IMR-90 (cell line): ENCODE measurements around the gene MBIP. TPM values are rescaled to one million over a fixed set of nuclear protein-coding genes. Genes with fewer than 3 reads are reported as not detected.

Experiments
- ATAC-seq: fragments of 200-7000 bp; cut with Tn5 transposase; 2 replicates; pipeline ENCODE4 v1.9.1; 2020; ENCODE audit warnings: low read depth, mild to moderate bottlenecking, moderate library complexity
- BruUV-seq: library from RNA; stranded (reverse); fragments of 400-500 nt; replicated peaks from 2 replicates; lab custom pipeline; 2021; lab: Mats Ljungman, UMichigan
- CTCF ChIA-PET: fragments of 300-600 bp; formaldehyde crosslinking; extraction: SDS; loops from one replicate; lab custom pipeline; 2021; ENCODE audit warnings: antibody characterized with exemption; lab: Yijun Ruan, JAX
- POLR2A ChIA-PET: fragments of 300-600 bp; sonication (Branson Sonifier 250); formaldehyde crosslinking; loops from one replicate; lab custom pipeline; 2022; ENCODE audit warnings: antibody characterized with exemption; ENCODE audit not compliant: unreplicated experiment; lab: Charles Lee
- DNase-seq: peaks from one replicate; pipeline ENCODE4 v3.0.0; 2013
- H2AFZ ChIP-seq: replicated peaks from 2 replicates; pipeline ENCODE3; 2013; ENCODE audit warnings: low read length, mild to moderate bottlenecking; ENCODE audit not compliant: poor library complexity
- H2AK5ac ChIP-seq: 2 replicates; pipeline ENCODE4 v1.6.1; 2013; ENCODE audit warnings: low read depth, low read length, inconsistent platforms
- H2AK9ac ChIP-seq: replicated peaks from 2 replicates; pipeline ENCODE3; 2013; ENCODE audit warnings: mild to moderate bottlenecking, low read depth, low read length, moderate library complexity; ENCODE audit not compliant: poor library complexity
- H2BK120ac ChIP-seq: 2 replicates; pipeline ENCODE4 v1.6.1; 2013; ENCODE audit warnings: low read depth, low read length, inconsistent platforms
- H2BK15ac ChIP-seq: 3 replicates; pipeline ENCODE4 v1.6.1; 2013; ENCODE audit warnings: low read depth, low read length, inconsistent platforms
- H2BK20ac ChIP-seq: 2 replicates; pipeline ENCODE4 v1.6.1; 2013; ENCODE audit warnings: low read depth, mild to moderate bottlenecking, inconsistent platforms, low read length, moderate library complexity
- H2BK5ac ChIP-seq: 2 replicates; pipeline ENCODE4 v1.6.1; 2013; ENCODE audit warnings: mild to moderate bottlenecking, low read depth, low read length, inconsistent platforms; ENCODE audit not compliant: poor library complexity, severe bottlenecking
- H3K14ac ChIP-seq: replicated peaks from 2 replicates; pipeline ENCODE4 v1.6.1; 2013; ENCODE audit warnings: low read depth, low read length, inconsistent platforms
- H3K18ac ChIP-seq: 2 replicates; pipeline ENCODE4 v1.6.1; 2013; ENCODE audit warnings: low read depth, low read length, control low read depth
- H3K23ac ChIP-seq: 2 replicates; pipeline ENCODE4 v1.6.1; 2013; ENCODE audit warnings: low read depth, low read length, inconsistent platforms
- H3K27ac ChIP-seq: 2 replicates; pipeline ENCODE4 v1.5.1; 2013; ENCODE audit warnings: mild to moderate bottlenecking, control low read depth, low read length; ENCODE audit not compliant: insufficient read depth
- H3K27me3 ChIP-seq: 2 replicates; pipeline ENCODE4 v1.6.1; 2013; ENCODE audit warnings: low read length; ENCODE audit not compliant: control insufficient read depth, insufficient read depth
- H3K36me3 ChIP-seq: 2 replicates; pipeline ENCODE4 v1.6.1; 2013; ENCODE audit warnings: low read length, mixed read lengths; ENCODE audit not compliant: control insufficient read depth, insufficient read depth
- H3K4ac ChIP-seq: 2 replicates; pipeline ENCODE4 v1.6.1; 2013; ENCODE audit warnings: low read depth, low read length, inconsistent platforms
- H3K4me1 ChIP-seq: 2 replicates; pipeline ENCODE4 v1.6.1; 2013; ENCODE audit warnings: low read length, mixed read lengths; ENCODE audit not compliant: control insufficient read depth, insufficient read depth
- H3K4me2 ChIP-seq: 2 replicates; pipeline ENCODE4 v1.6.1; 2013; ENCODE audit warnings: low read depth, mild to moderate bottlenecking, control low read depth, low read length, moderate library complexity
- H3K4me3 ChIP-seq: 2 replicates; pipeline ENCODE4 v1.5.1; 2013; ENCODE audit warnings: low read depth, mild to moderate bottlenecking, control low read depth, low read length, moderate library complexity; ENCODE audit not compliant: insufficient read depth
- H3K56ac ChIP-seq: 2 replicates; pipeline ENCODE4 v1.6.1; 2013; ENCODE audit warnings: low read length, inconsistent platforms; ENCODE audit not compliant: insufficient read depth; ENCODE audit errors: extremely low read depth
- H3K79me1 ChIP-seq, 2 experiments: 2 replicates each; pipeline ENCODE4 v1.6.1; 2013; ENCODE audit warnings: low read length in 2 of 2, inconsistent platforms in 1 of 2, low read depth in 1 of 2
- H3K9ac ChIP-seq: 2 replicates; pipeline ENCODE4 v1.6.1; 2013; ENCODE audit warnings: low read depth, low read length, control low read depth
- H3K9me1 ChIP-seq: 2 replicates; pipeline ENCODE4 v1.6.1; 2013; ENCODE audit warnings: low read length, inconsistent platforms; ENCODE audit not compliant: insufficient read depth
- H3K9me3 ChIP-seq: 2 replicates; pipeline ENCODE4 v1.6.1; 2013; ENCODE audit warnings: low read length; ENCODE audit not compliant: control insufficient read depth, insufficient read depth
- H4K20me1 ChIP-seq: 2 replicates; pipeline ENCODE4 v1.6.1; 2013; ENCODE audit warnings: low read length, inconsistent platforms; ENCODE audit not compliant: insufficient read depth
- H4K5ac ChIP-seq: 2 replicates; pipeline ENCODE4 v1.6.1; 2013; ENCODE audit warnings: mild to moderate bottlenecking, low read depth, low read length, control low read depth
- H4K8ac ChIP-seq, 2 experiments: 2 replicates each; pipeline ENCODE4 v1.6.1; 2013; ENCODE audit warnings: low read depth in 2 of 2, low read length in 2 of 2, control low read depth in 1 of 2, inconsistent platforms in 1 of 2
- H4K91ac ChIP-seq: 2 replicates; pipeline ENCODE4 v1.6.1; 2013; ENCODE audit warnings: low read depth, low read length, inconsistent platforms; ENCODE audit not compliant: insufficient read depth
- BHLHE40 ChIP-seq: fragments of 150-350 bp; IDR thresholded peaks from 2 replicates; pipeline ENCODE4 v1.6.1; 2016; ENCODE audit warnings: mild to moderate bottlenecking, low read depth, low read length
- CEBPB ChIP-seq: IDR thresholded peaks from 2 replicates; pipeline ENCODE4 v1.6.1; 2012; ENCODE audit warnings: low read depth, low read length, improper control_type of control experiment
- CHD1 ChIP-seq: IDR thresholded peaks from 2 replicates; pipeline ENCODE4 v1.6.1; 2012; ENCODE audit warnings: low read depth, low read length, improper control_type of control experiment
- FOS ChIP-seq: fragments of 150-350 bp; IDR thresholded peaks from 2 replicates; pipeline ENCODE4 v1.6.1; 2016; ENCODE audit warnings: low read depth, low read length
- MAFK ChIP-seq: IDR thresholded peaks from 2 replicates; pipeline ENCODE4 v1.6.1; 2012; ENCODE audit warnings: low read depth, low read length, improper control_type of control experiment
- MAZ ChIP-seq: IDR thresholded peaks from 2 replicates; pipeline ENCODE4 v1.6.1; 2012; ENCODE audit warnings: low read depth, mild to moderate bottlenecking, low read length, improper control_type of control experiment, moderate library complexity, borderline replicate concordance
- MXI1 ChIP-seq: IDR thresholded peaks from 2 replicates; pipeline ENCODE4 v1.6.1; 2012; ENCODE audit warnings: low read depth, mild to moderate bottlenecking, low read length, moderate library complexity, borderline replicate concordance
- NFE2L2 ChIP-seq: fragments of 150-350 bp; IDR thresholded peaks from 2 replicates; pipeline ENCODE4 v1.6.1; 2016; ENCODE audit warnings: low read depth, mild to moderate bottlenecking, low read length
- POLR2A ChIP-seq: IDR thresholded peaks from 2 replicates; pipeline ENCODE4 v1.6.1; 2012; ENCODE audit warnings: mild to moderate bottlenecking, low read depth, low read length
- RAD21 ChIP-seq: IDR thresholded peaks from 2 replicates; pipeline ENCODE4 v1.6.1; 2012; ENCODE audit warnings: low read length, improper control_type of control experiment
- RCOR1 ChIP-seq: IDR thresholded peaks from 2 replicates; pipeline ENCODE4 v1.6.1; 2012; ENCODE audit warnings: mild to moderate bottlenecking, low read length, improper control_type of control experiment; ENCODE audit not compliant: insufficient replicate concordance
- RFX5 ChIP-seq: IDR thresholded peaks from 2 replicates; pipeline ENCODE4 v1.8.0; 2012; ENCODE audit warnings: low read depth, mild to moderate bottlenecking, low read length, moderate library complexity
- SMC3 ChIP-seq: fragments of 150-350 bp; IDR thresholded peaks from 2 replicates; pipeline ENCODE4 v1.6.1; 2016; ENCODE audit warnings: low read depth, mild to moderate bottlenecking, antibody characterized with exemption, low read length, moderate library complexity
- WGBS, 2 experiments: methylation state at CpG; one replicate each; pipeline versions ENCODE4 v1.1.5 to v1.1.7; 2013; ENCODE audit warnings: missing lambda C conversion rate in 2 of 2; ENCODE audit not compliant: insufficient read length in 1 of 2; ENCODE audit errors: extremely low coverage in 2 of 2; 5-methylcytosine and 5-hydroxymethylcytosine counted together
- dilution Hi-C: fragments of 300-500 bp; cut with HindIII; formaldehyde crosslinking; loops from one replicate; pipeline ENCODE4 v1.14.3; 2018; ENCODE audit warnings: low sequenced_read_pairs; ENCODE audit not compliant: unreplicated experiment
- in situ Hi-C: fragments of 300-500 bp; cut with MboI; formaldehyde crosslinking; loops from 3 replicates; pipeline ENCODE4 v1.14.3; 2019; ENCODE audit warnings: low sequenced_read_pairs, inconsistent platforms, mixed read lengths
- intact Hi-C: fragments of 100-400 bp; cut with micrococcal nuclease; formaldehyde crosslinking; loops from 2 replicates; pipeline ENCODE4 v1.10.0; 2022
- polyA plus RNA-seq, 3 experiments: library from polyadenylated mRNA; depleted of rRNA; stranded (reverse); fragments of >200 nt; gene quantifications; 2 replicates each; pipeline ENCODE4 v1.2.3, GENCODE V29; 2012; ENCODE audit warnings: low replicate concordance in 1 of 3
- total RNA-seq: library from RNA; depleted of rRNA; stranded (reverse); fragments of >200 nt; gene quantifications from 2 replicates; pipeline ENCODE4 v1.2.3, GENCODE V29; 2012
- TF ChIP-seq, protein P1 (sequence below): conservative IDR thresholded peaks from 2 replicates; pipeline ENCODE4 v1.5.1; 2012; ENCODE audit warnings: mild to moderate bottlenecking, low read depth, low read length, improper control_type of control experiment
- TF ChIP-seq, protein P2 (sequence below): fragments of 150-350 bp; IDR thresholded peaks from 2 replicates; pipeline ENCODE4 v1.6.1; 2016; ENCODE audit warnings: low read depth, mild to moderate bottlenecking, low read length, moderate library complexity, borderline replicate concordance
- TF ChIP-seq, protein P3 (sequence below): fragments of 150-350 bp; IDR thresholded peaks from 2 replicates; pipeline ENCODE4 v1.6.1; 2017; ENCODE audit warnings: mild to moderate bottlenecking, antibody characterized with exemption, low read length, low read depth

The MBIP gene
- total and polyA plus RNA-seq, 2 of the 4 experiments (the other 2 are of a cell fraction): 9.3 to 17.4 TPM

DNA sequence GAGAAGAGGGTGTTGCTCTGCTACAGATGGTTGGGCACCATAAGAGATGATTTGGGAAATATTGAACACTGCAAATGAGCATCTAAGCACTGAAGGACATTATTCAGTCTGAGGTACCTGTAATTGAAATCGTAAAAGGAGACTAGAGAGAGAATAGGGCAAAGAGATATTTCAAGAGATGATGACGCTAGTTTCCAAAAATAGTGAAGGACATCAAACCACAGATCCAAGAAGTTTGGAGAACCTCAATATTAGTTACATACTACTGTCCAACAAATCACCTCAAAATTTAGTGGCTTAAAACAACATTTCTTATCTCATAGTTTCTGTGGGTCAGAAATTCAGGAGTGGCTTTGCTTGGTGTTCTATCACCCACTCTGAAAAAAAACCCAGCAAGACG is 4.5 kb upstream of the MBIP start:
- H2AK5ac ChIP-seq: no peak overlapping the region
- H3K4me1 ChIP-seq: no peaks in the 10 kb centered on the region
- no peak overlapping the region for H3K9ac ChIP-seq
- H3K27me3 ChIP-seq: no peaks in the 10 kb centered on the region; the same call in 1 of the 2 replicates
- H4K5ac ChIP-seq: no peak overlapping the region
- no peak overlapping the region for H3K14ac ChIP-seq
- H3K56ac ChIP-seq: no peak overlapping the region
- no peaks in the 10 kb centered on the region; a peak in 1 of 4 replicates for H3K79me1 ChIP-seq
- H3K4me2 ChIP-seq: no peak overlapping the region
- ChIA-PET POLR2A (no interaction called here), CTCF (no interaction called here)
- no peak overlapping the region for H4K8ac ChIP-seq
- no peak overlapping the region for H2BK120ac ChIP-seq
- no peaks in the 10 kb centered on the region for H3K36me3 ChIP-seq
- no CpG with 5 or more reads among the region's 3 CpGs for WGBS, 2 experiments
- H3K9me1 ChIP-seq: no peaks in the 10 kb centered on the region
- H4K20me1 ChIP-seq: no peaks in the 10 kb centered on the region
- H3K18ac ChIP-seq: no peak overlapping the region
- no peak overlapping the region for H3K4me3 ChIP-seq
- ATAC-seq: no peak
- dilution Hi-C loops: no loop called here
- no peak overlapping the region for H4K91ac ChIP-seq
- no peak overlapping the region for H2AK9ac ChIP-seq
- H3K27ac ChIP-seq: no peak overlapping the region
- no peak for DNase-seq
- intact Hi-C loops: no loop called here
- BruUV-seq: no TSS peak
- H2BK20ac ChIP-seq: no peak overlapping the region
- no peak overlapping the region for H2BK5ac ChIP-seq
- in situ Hi-C loops: no loop called here
- no peak overlapping the region for H3K4ac ChIP-seq
- H3K23ac ChIP-seq: no peak overlapping the region
- no peak overlapping the region for H2BK15ac ChIP-seq
- H3K9me3 ChIP-seq: no peaks in the 10 kb centered on the region
- no peak overlapping the region for H2AFZ ChIP-seq
- TF ChIP-seq, protein P1, sequence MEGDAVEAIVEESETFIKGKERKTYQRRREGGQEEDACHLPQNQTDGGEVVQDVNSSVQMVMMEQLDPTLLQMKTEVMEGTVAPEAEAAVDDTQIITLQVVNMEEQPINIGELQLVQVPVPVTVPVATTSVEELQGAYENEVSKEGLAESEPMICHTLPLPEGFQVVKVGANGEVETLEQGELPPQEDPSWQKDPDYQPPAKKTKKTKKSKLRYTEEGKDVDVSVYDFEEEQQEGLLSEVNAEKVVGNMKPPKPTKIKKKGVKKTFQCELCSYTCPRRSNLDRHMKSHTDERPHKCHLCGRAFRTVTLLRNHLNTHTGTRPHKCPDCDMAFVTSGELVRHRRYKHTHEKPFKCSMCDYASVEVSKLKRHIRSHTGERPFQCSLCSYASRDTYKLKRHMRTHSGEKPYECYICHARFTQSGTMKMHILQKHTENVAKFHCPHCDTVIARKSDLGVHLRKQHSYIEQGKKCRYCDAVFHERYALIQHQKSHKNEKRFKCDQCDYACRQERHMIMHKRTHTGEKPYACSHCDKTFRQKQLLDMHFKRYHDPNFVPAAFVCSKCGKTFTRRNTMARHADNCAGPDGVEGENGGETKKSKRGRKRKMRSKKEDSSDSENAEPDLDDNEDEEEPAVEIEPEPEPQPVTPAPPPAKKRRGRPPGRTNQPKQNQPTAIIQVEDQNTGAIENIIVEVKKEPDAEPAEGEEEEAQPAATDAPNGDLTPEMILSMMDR: no peak
- TF ChIP-seq RCOR1: no peak
- TF ChIP-seq, protein P2, sequence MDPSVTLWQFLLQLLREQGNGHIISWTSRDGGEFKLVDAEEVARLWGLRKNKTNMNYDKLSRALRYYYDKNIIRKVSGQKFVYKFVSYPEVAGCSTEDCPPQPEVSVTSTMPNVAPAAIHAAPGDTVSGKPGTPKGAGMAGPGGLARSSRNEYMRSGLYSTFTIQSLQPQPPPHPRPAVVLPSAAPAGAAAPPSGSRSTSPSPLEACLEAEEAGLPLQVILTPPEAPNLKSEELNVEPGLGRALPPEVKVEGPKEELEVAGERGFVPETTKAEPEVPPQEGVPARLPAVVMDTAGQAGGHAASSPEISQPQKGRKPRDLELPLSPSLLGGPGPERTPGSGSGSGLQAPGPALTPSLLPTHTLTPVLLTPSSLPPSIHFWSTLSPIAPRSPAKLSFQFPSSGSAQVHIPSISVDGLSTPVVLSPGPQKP: no peak
- no peak for TF ChIP-seq BHLHE40
- TF ChIP-seq RAD21: no peak
- TF ChIP-seq SMC3: no peak
- TF ChIP-seq POLR2A: no peak
- TF ChIP-seq MAZ: no peak
- no peak for TF ChIP-seq RFX5
- TF ChIP-seq CEBPB: no peak
- no peak for TF ChIP-seq MAFK
- TF ChIP-seq MXI1: no peak
- no peak for TF ChIP-seq CHD1
- TF ChIP-seq FOS: no peak
- TF ChIP-seq, protein P3, sequence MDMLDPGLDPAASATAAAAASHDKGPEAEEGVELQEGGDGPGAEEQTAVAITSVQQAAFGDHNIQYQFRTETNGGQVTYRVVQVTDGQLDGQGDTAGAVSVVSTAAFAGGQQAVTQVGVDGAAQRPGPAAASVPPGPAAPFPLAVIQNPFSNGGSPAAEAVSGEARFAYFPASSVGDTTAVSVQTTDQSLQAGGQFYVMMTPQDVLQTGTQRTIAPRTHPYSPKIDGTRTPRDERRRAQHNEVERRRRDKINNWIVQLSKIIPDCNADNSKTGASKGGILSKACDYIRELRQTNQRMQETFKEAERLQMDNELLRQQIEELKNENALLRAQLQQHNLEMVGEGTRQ: no peak
- no peak for TF ChIP-seq NFE2L2
